ENCODE data around the gene KCNJ12.
"Not testable (repeated sequence)": the region's sequence is repeated elsewhere in the genome, so short reads cannot be mapped to it uniquely, and the experiment has no call there.

KCNJ12 gene

DNA sequence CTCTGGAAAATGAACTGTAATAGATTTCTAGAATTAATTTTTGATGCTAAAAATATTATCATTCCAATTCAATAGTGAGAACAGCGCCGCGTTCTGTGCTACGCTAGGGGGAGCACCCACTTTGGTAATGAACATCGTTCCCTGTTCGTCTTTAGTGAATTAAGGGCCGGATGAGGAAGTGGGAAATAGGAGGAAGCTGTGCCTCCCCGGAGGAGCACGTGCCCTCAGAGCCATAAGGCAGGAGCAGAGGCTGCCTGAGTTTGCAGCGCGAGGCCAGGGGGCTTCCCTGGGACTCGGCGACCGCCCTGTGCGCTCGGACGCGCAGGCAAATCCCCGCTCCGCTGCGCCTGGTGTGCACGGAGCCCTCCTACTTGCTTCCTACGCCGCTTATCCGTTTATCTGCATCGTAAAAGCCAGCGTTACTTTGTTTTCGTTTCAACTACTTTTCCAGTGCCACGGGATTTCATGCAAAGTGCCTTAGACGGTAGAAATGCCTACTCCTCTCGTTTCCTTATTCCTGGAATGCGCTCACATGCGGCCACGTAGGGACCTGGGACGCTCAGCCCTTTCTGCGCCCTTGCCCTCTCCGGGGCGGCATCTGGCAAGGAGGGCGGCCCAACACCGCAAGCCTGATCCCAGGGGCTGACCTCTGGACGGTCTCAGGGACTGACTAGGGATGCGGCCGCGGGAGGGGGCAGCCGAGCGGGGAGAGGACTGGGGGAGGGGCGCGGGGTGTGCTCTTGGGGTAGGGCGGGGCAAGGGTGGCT is 76.4 kb downstream of the KCNJ12 start:
- Histone ChIP-seq H3K79me1 (replicated peaks; ENCODE audit: low read length, poor library complexity, severe bottlenecking) (no peaks in the 10 kb centered on the region), H2AK5ac (ENCODE audit: low read length, severe bottlenecking) (no peak overlapping the region), H3K18ac (ENCODE audit: low read depth in 1 of 2, low read length in 2 of 2) (peak overlapping the region in 1 of 2 experiments; percentile 70), H3K23ac (ENCODE audit: low read length in 2 of 2) (peak overlapping the region in 1 of 2 experiments; percentile 38), H3K4ac (ENCODE audit: low read depth in 1 of 2, low read length in 2 of 2) (peak overlapping the region in 1 of 2 experiments; percentile 30), H3K36me3 (ENCODE audit: control insufficient read depth in 1 of 2, insufficient read depth in 2 of 2, low read depth in 1 of 2, low read length in 2 of 2) (no peaks in the 10 kb centered on the region), H3K4me3 (ENCODE audit: insufficient read depth in 1 of 2, low read depth in 1 of 2, low read length in 2 of 2) (peak overlapping the region in 1 of 2 experiments; percentile 78), H2BK15ac (ENCODE audit: low read depth, poor library complexity, severe bottlenecking) (no peak overlapping the region), H3K4me1 (ENCODE audit: control insufficient read depth, insufficient read depth, low read depth, low read length) (peaks cover 12% of the 10 kb centered on the region), H4K8ac (ENCODE audit: low read length) (peak overlapping the region; percentile 85), H3K9ac (ENCODE audit: low read length) (peak overlapping the region; percentile 72), H3K4me2 (ENCODE audit: low read length, poor library complexity, severe bottlenecking) (no peak overlapping the region), H2AFZ (ENCODE audit: low read depth, low read length) (no peak overlapping the region), H3K9me3 (ENCODE audit: control insufficient read depth, low read length) (no peaks in the 10 kb centered on the region), H3K27ac (ENCODE audit: low read length, poor library complexity, severe bottlenecking) (no peak overlapping the region), H2BK5ac (ENCODE audit: low read depth, low read length, poor library complexity, severe bottlenecking) (no peak overlapping the region), H4K91ac (ENCODE audit: low read length) (peak overlapping the region; percentile 80), H3K14ac (ENCODE audit: low read length in 2 of 2) (peak overlapping the region in 1 of 2 experiments; percentile 68), H2BK12ac (ENCODE audit: low read length in 2 of 2) (peak overlapping the region in 1 of 2 experiments; percentile 39), H2BK120ac (ENCODE audit: low read depth, low read length) (no peak overlapping the region), H3K27me3 (ENCODE audit: control insufficient read depth in 1 of 2, insufficient read depth in 1 of 2, low read length in 2 of 2) (peaks cover 14 to 36% of the 10 kb centered on the region in 2 experiments)
- peak; percentile 48 for DNase-seq
- WGBS = 9% methylated on average over 38 of the region's 49 CpGs

DNA sequence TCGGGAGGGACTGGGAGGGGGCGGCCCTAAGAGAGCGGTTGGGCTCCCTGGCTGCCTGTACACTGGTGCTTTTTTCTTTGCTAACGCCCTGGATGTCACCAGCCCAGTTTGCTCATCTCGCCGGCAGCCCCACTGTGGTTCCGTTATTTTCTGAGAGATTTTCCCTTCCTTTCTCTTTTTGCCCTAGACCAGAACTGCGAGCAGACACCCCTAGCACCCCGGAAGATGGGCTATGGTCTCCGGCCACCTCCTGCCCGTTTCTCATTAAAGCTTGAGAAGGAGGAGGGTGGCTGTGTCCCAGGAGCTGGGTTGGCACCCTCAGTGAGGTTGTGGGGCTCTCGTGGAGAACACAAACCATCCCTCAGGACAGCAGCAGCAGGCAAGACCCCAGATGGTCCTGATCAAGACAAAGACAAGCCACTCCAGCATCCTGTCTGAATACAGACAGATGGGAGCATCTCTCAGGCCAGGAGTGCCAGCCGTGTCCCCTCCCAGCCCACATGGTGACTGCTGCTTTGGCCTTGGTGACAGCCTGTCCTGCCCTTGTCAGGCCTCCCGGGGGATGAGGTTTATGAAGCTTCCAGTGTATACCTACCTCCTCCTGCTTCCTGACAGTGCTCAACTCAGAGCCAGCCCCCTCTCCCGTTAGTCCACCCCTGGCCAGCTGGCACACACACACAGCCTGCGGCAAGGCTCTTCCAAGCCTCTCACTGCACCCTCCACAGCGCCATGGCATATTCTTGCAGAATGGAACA is 77.2 kb downstream of the KCNJ12 start:
- H3K27me3 ChIP-seq (ENCODE audit: control insufficient read depth in 1 of 2, insufficient read depth in 1 of 2, low read length in 2 of 2) = peaks cover 18 to 34% of the 10 kb centered on the region in 2 experiments
- H2BK12ac ChIP-seq (ENCODE audit: low read length in 2 of 2) = no peak overlapping the region
- no peaks in the 10 kb centered on the region for H3K79me1 ChIP-seq (replicated peaks; ENCODE audit: low read length, poor library complexity, severe bottlenecking)
- DNase-seq = no peak
- peak overlapping the region; percentile 15 for H4K8ac ChIP-seq (ENCODE audit: low read length)
- no peaks in the 10 kb centered on the region for H3K9me3 ChIP-seq (ENCODE audit: control insufficient read depth, low read length)
- H3K36me3 ChIP-seq (ENCODE audit: control insufficient read depth in 1 of 2, insufficient read depth in 2 of 2, low read depth in 1 of 2, low read length in 2 of 2) = no peaks in the 10 kb centered on the region
- H3K4me3 ChIP-seq (ENCODE audit: insufficient read depth in 1 of 2, low read depth in 1 of 2, low read length in 2 of 2) = peak overlapping the region in 1 of 2 experiments; percentile 60
- peaks cover 15% of the 10 kb centered on the region for H3K4me1 ChIP-seq (ENCODE audit: control insufficient read depth, insufficient read depth, low read depth, low read length)
- H2BK5ac ChIP-seq (ENCODE audit: low read depth, low read length, poor library complexity, severe bottlenecking) = no peak overlapping the region
- no peak overlapping the region for H3K27ac ChIP-seq (ENCODE audit: low read length, poor library complexity, severe bottlenecking)
- H3K18ac ChIP-seq (ENCODE audit: low read depth in 1 of 2, low read length in 2 of 2) = no peak overlapping the region
- H2BK120ac ChIP-seq (ENCODE audit: low read depth, low read length) = peak overlapping the region; percentile 34
- H2BK15ac ChIP-seq (ENCODE audit: low read depth, poor library complexity, severe bottlenecking) = no peak overlapping the region
- H3K9ac ChIP-seq (ENCODE audit: low read length) = peak overlapping the region; percentile 44
- H3K14ac ChIP-seq (ENCODE audit: low read length in 2 of 2) = no peak overlapping the region
- H3K4ac ChIP-seq (ENCODE audit: low read depth in 1 of 2, low read length in 2 of 2) = no peak overlapping the region
- H2AK5ac ChIP-seq (ENCODE audit: low read length, severe bottlenecking) = no peak overlapping the region
- no peak overlapping the region for H3K4me2 ChIP-seq (ENCODE audit: low read length, poor library complexity, severe bottlenecking)
- no peak overlapping the region for H3K23ac ChIP-seq (ENCODE audit: low read length in 2 of 2)
- WGBS = 80% methylated on average over 13 of the region's 17 CpGs
- peak overlapping the region; percentile 50 for H4K91ac ChIP-seq (ENCODE audit: low read length)
- H2AFZ ChIP-seq (ENCODE audit: low read depth, low read length) = no peak overlapping the region

- not testable (repeated sequence) for H3K18ac ChIP-seq (ENCODE audit: low read depth in 1 of 2, low read length in 2 of 2); H2BK15ac ChIP-seq (ENCODE audit: low read depth, poor library complexity, severe bottlenecking); H3K23ac ChIP-seq (ENCODE audit: low read length in 2 of 2); H2AK5ac ChIP-seq (ENCODE audit: low read length, severe bottlenecking); H3K4ac ChIP-seq (ENCODE audit: low read depth in 1 of 2, low read length in 2 of 2); H3K27ac ChIP-seq (ENCODE audit: low read length, poor library complexity, severe bottlenecking); H3K9ac ChIP-seq (ENCODE audit: low read length); H3K79me1 ChIP-seq (replicated peaks; ENCODE audit: low read length, poor library complexity, severe bottlenecking); H3K36me3 ChIP-seq (ENCODE audit: control insufficient read depth in 1 of 2, insufficient read depth in 2 of 2, low read depth in 1 of 2, low read length in 2 of 2); H4K8ac ChIP-seq (ENCODE audit: low read length); H3K9me3 ChIP-seq (ENCODE audit: control insufficient read depth, low read length); H2BK12ac ChIP-seq (ENCODE audit: low read length in 2 of 2); H3K4me2 ChIP-seq (ENCODE audit: low read length, poor library complexity, severe bottlenecking); H2BK5ac ChIP-seq (ENCODE audit: low read depth, low read length, poor library complexity, severe bottlenecking); H2BK120ac ChIP-seq (ENCODE audit: low read depth, low read length); H3K14ac ChIP-seq (ENCODE audit: low read length in 2 of 2); H3K4me3 ChIP-seq (ENCODE audit: insufficient read depth in 1 of 2, low read depth in 1 of 2, low read length in 2 of 2); H4K91ac ChIP-seq (ENCODE audit: low read length); DNase-seq; H2AFZ ChIP-seq (ENCODE audit: low read depth, low read length)
- Histone ChIP-seq H3K4me1 (ENCODE audit: control insufficient read depth, insufficient read depth, low read depth, low read length) (peaks cover 15% of the 10 kb centered on the region), H3K27me3 (ENCODE audit: control insufficient read depth in 1 of 2, insufficient read depth in 1 of 2, low read length in 2 of 2) (peaks cover 23 to 31% of the 10 kb centered on the region in 2 experiments)
- 86% methylated on average over 4 of the region's 5 CpGs for WGBS
These were observed 77.8 kb downstream of the KCNJ12 start for GRCh38 chr17:21454006-21454405.

GRCh38 chr17:21454441-21454840 is 78.3 kb downstream of the KCNJ12 start:
- H3K79me1 ChIP-seq (replicated peaks; ENCODE audit: low read length, poor library complexity, severe bottlenecking) = no peaks in the 10 kb centered on the region
- 86% methylated on average over 4 of the region's 4 CpGs for WGBS
- H3K23ac ChIP-seq (ENCODE audit: low read length in 2 of 2) = no peak overlapping the region
- no peak overlapping the region for H2AK5ac ChIP-seq (ENCODE audit: low read length, severe bottlenecking)
- H3K4me1 ChIP-seq (ENCODE audit: control insufficient read depth, insufficient read depth, low read depth, low read length) = peaks cover 15% of the 10 kb centered on the region
- H3K36me3 ChIP-seq (ENCODE audit: control insufficient read depth in 1 of 2, insufficient read depth in 2 of 2, low read depth in 1 of 2, low read length in 2 of 2) = no peaks in the 10 kb centered on the region
- H2BK12ac ChIP-seq (ENCODE audit: low read length in 2 of 2) = no peak overlapping the region
- H3K4ac ChIP-seq (ENCODE audit: low read depth in 1 of 2, low read length in 2 of 2) = no peak overlapping the region
- no peak overlapping the region for H3K4me3 ChIP-seq (ENCODE audit: insufficient read depth in 1 of 2, low read depth in 1 of 2, low read length in 2 of 2)
- no peak overlapping the region for H4K91ac ChIP-seq (ENCODE audit: low read length)
- no peaks in the 10 kb centered on the region for H3K9me3 ChIP-seq (ENCODE audit: control insufficient read depth, low read length)
- H2BK15ac ChIP-seq (ENCODE audit: low read depth, poor library complexity, severe bottlenecking) = no peak overlapping the region
- H3K9ac ChIP-seq (ENCODE audit: low read length) = no peak overlapping the region
- no peak overlapping the region for H3K14ac ChIP-seq (ENCODE audit: low read length in 2 of 2)
- no peak overlapping the region for H2BK5ac ChIP-seq (ENCODE audit: low read depth, low read length, poor library complexity, severe bottlenecking)
- no peak overlapping the region for H3K4me2 ChIP-seq (ENCODE audit: low read length, poor library complexity, severe bottlenecking)
- no peak overlapping the region for H4K8ac ChIP-seq (ENCODE audit: low read length)
- H2AFZ ChIP-seq (ENCODE audit: low read depth, low read length) = no peak overlapping the region
- H3K27me3 ChIP-seq (ENCODE audit: control insufficient read depth in 1 of 2, insufficient read depth in 1 of 2, low read length in 2 of 2) = peaks cover 23 to 29% of the 10 kb centered on the region in 2 experiments
- no peak overlapping the region for H2BK120ac ChIP-seq (ENCODE audit: low read depth, low read length)
- no peak overlapping the region for H3K18ac ChIP-seq (ENCODE audit: low read depth in 1 of 2, low read length in 2 of 2)
- DNase-seq = no peak
- H3K27ac ChIP-seq (ENCODE audit: low read length, poor library complexity, severe bottlenecking) = no peak overlapping the region

Data from mesenchymal stem cell (in vitro differentiated cells and primary cell).